GM18520 (cell line): ENCODE measurements around the gene TMOD4.
A peak's percentile ranks its signal among the peaks of the same experiment; 100 is the strongest.

Experiments used
- ATAC-seq: cut with Tn5 transposase; IDR thresholded peaks from one replicate; pipeline ENCODE4 v1.9.1; 2021; ENCODE audit not compliant: unreplicated experiment

Gene TMOD4

DNA sequence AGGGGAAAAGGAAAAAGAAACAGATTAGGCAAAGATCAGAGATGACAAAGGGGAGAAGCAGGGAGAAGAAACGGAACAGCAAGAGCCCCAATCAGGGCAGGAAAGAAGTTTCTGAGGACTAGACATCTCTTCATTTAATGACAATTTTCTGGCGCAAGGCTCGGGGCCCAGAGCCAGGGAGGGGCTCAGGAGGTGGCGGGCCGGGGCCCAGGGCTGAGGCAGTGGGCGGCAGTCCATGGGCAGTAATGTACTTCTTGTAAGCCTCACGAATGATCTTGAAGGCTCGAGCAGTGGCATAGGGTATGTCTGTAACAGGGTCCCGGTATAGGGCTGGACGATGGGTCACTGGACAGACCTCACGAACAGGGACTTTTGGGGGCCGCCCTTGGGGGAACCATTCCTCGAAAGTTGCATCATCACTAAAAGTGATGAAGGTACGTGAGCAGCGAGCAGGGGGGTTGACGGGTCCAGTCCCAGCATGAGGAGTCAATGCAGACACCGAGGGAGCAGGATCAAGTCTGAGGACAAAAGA is 799 bp upstream of the TMOD4 start:
- ATAC-seq = no peak

GRCh38 chr1:151175041-151175741 is 590 bp downstream of the TMOD4 start:
- ATAC-seq = no peak

DNA sequence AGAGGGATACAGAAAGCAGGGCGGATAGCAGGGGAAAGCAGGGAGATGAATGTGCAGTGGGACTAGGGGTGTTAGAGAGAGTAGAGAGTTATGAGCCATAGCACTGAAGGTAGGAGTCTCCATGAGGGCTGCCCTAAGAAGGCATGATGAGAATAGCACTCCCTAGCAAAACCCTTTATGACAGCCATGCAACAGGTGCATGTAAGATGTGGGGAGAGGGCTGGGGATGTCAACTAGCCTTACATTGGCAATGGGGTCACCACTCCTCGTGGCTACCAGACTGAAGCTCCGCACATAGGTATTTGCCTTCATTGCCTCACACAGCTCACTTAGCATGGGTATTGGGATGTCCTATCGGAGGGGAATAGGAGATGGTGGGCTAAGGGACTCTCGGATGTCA is 4.6 kb downstream of the TMOD4 start:
- no peak for ATAC-seq

GRCh38 chr1:151167116-151167515 is 8.7 kb downstream of the TMOD4 start:
- ATAC-seq = no peak

GRCh38 chr1:151166505-151166956 is 9.2 kb downstream of the TMOD4 start:
- no peak for ATAC-seq

DNA sequence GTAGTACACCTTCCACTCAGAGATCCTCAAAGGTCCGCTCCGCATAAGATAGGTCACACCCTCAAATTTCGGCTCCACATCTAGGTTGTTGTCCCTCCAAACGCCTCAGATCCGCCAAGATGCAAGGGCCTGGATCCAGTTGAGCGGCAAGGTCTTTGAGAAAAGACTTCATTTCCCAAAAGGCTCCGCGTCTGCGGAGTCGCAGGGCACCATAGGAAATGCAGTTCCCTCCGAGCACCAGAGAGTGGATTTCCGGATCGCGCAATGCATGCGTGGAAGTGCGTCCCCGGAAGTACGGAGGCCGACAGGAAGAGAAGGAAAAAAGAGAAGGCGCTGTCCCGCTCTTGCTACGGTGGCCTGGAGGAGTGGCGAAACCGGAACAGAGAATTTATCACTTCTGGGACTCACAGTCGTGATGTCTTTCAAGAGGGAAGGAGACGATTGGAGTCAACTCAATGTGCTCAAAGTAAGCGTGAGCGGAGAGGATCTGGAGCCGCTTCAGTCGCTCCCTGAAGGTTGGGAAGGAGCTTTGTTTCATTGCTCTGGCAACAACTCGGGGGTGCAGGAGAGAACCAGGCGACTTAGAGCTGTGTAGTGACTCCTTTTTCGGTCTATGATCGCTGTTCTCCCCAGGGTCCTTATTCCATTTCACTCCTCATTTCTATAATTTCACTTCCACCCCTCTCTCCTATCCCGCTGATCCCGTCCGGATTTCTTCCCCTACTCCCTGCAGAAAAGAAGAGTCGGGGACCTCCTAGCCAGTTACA is 9.9 kb downstream of the TMOD4 start, which contains the start of the genes LYSMD1 and SCNM1:
Gene LYSMD1 (minus strand): TSS at position 165 of the 767 bp plus-strand sequence. CDS start 644 bp downstream, outside the sequence.
Gene SCNM1 (plus strand): TSS at position 407 of the 767 bp plus-strand sequence. CDS start 9 bp downstream, at position 416.
- ATAC-seq = peak; percentile 92

- no peak for ATAC-seq
Measured at GRCh38 chr1:151165281-151165737, 10.5 kb downstream of the TMOD4 start.

DNA sequence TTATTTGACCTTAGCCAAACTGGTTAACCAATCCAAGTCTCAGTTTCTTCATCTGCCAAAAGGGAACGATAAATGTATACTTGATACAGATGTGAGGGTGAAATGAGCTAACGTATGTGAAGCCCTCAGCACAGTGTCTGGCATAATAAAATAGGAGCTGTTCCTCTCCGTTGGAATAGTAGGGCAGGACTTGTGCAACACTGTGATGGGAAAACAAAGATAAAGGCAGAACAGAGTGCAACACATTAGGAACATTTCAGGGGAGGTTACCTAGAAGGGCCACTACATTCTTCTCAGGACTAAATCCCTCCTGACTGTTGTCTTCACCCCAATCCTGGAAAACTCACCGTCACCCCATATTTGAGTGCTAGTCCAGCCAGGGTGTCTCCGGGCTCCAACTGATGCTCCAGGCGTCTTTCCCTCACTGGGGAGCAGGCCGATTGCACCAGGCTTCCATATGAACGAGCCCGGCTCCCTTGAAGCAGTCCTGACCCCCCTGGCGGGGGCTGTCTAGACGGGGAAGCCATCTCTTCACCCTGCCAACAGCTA is 11.0 kb downstream of the TMOD4 start:
- ATAC-seq = no peak

GRCh38 chr1:151159373-151159772 is 16.4 kb downstream of the TMOD4 start:
- no peak for ATAC-seq

GRCh38 chr1:151158751-151159251 is 17.0 kb downstream of the TMOD4 start:
- ATAC-seq = no peak

DNA sequence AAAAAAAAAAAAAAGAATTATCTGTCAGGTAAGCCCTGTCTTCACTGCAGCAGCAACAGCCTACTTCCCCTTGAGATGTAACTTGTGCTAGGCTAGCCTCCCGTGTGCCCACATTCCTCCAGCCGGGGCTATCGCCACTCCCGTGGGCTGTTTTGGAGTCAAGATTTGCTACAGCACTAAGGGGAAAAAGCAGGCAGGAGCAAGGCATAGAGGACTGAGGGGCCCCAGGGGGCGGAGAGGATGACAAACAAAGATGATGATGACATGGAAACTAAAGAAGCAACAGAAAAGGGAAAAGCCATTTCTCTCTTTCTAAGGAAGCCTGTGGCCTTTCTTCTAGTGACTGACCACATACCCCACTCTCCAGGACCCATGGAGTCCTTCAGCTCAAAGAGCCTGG is 17.5 kb downstream of the TMOD4 start:
- no peak for ATAC-seq

DNA sequence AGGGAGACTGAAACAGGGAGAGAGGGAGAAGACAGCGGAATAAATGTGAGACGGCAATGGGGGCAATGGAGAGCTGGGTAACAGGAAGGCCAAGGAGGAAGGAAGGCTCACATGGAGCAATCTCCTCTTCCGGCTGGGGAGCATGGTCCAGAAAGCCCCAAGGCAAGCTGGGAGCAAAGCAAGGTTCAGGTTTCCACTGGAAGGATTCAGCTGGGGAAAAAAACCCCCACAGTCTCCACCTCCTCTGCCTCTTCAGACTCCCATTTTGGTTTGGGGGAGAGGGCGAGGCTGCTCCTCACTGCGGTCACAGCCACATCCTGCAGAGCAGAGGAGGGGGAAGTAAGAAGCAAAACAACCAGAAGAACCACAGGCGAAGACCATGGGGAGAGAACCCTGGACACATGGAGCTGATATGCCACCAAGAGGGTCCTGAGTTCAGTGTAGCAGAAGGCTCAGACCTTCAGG is 18.7 kb downstream of the TMOD4 start:
- ATAC-seq = no peak

DNA sequence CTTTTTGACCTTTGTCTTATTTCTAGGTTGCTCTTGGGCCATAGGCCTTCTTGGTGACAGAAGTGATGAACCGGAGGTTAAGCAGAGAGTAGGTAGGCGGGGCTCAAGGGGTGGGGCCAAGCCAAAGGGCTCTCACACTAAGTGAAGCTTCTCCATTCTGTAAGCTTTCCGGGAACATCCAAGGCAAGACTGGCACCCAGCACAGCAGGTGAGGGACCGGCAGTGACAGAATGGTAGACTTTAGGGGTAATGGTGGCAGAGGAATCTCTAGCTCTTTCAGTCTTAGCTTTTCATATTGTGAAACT is 19.3 kb downstream of the TMOD4 start, which contains the start of gene TNFAIP8L2:
Gene TNFAIP8L2 (plus strand): TSS at position 135 of the 305 bp plus-strand sequence. CDS start 2,049 bp downstream, outside the sequence.
- ATAC-seq = peak; percentile 34

DNA sequence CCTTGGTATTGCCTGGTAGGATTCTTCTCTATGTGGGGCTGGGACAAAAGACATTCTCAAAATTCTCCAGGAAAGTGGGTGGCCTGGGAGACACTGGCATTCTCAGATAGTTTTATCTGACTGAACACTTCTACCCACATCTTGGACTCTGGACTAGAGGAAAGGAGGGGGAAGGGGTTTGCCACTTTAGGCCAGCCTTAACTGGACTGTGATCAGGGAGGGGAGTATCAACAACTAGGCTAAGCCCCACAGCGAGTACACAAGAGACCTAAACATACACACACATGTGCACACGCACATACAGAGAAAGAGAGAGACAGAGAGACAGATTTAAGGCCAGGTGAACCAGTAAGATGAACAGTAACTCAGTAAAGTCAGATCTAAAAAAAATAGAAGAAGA is 28.1 kb downstream of the TMOD4 start:
- no peak for ATAC-seq

- no peak for ATAC-seq
Measured at GRCh38 chr1:151147132-151147503, 28.7 kb downstream of the TMOD4 start.

GRCh38 chr1:151146412-151147131 is 29.2 kb downstream of the TMOD4 start, which contains the start of gene SEMA6C:
TSS of gene SEMA6C (minus strand) at chr1:151146631. CDS start at chr1:151142621, 4,010 bp downstream.
- peak; percentile 98 for ATAC-seq

GRCh38 chr1:151146072-151146411 is 29.7 kb downstream of the TMOD4 start:
- ATAC-seq = no peak

DNA sequence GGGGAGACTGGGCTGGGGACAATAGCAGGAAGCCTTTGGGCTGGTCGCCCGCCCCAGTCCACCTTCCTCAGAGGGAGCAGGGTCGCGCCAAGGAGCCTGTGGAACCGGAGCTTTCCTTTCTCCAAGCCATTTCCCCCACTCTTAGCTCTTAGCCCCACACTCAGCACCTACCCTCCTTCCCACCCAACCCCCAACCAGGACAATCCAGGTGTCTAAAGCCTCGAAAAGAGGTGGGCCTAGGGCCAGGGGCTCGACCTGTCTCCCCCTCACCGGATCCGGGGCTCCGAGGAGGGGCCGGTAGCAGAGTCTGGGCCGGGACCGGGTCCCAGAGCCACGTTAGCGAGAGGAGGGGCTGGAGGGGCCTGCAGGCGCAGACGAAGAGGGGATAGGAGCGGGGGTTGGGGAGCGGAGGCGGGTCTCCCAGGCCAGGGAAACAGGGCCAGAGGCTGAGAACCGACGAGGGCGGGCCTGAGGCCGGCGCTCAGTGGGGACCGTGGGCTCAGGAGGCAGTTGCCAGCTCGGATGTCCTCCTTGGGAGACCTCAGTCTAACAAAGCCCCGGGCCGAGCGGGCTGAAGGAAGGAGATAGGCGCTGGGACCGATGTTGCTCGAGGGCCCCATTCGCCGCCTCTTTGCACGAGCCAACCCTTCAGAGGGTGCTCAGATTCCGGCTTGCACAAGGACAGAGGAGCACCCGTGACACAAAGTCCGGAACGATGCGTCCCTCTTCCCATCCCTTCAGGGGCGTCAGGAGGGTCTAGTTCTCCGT is 30.3 kb downstream of the TMOD4 start:
- ATAC-seq = no peak

- no peak for ATAC-seq
Measured at GRCh38 chr1:151144474-151145303, 31.1 kb downstream of the TMOD4 start.
